GM12878 (cell line): ENCODE data around the gene NUP93. TPM values are rescaled to one million over a fixed set of nuclear protein-coding genes. Genes with fewer than 3 reads are reported as not detected.

Source experiments
- ATAC-seq: fragments of 200-7000 bp; cut with Tn5 transposase; 3 replicates; pipeline ENCODE4 v1.9.1; 2020; ENCODE audit warnings: mild to moderate bottlenecking, moderate library complexity
- BruUV-seq: library from RNA; stranded (reverse); fragments of 400-500 nt; replicated peaks from 2 replicates; lab custom pipeline; 2021; lab: Mats Ljungman, UMichigan
- CTCF ChIA-PET: fragments of 300-600 bp; sonication (Branson Sonifier 250); formaldehyde crosslinking; extraction: SDS; loops from one replicate; lab custom pipeline; 2021; ENCODE audit warnings: inconsistent platforms; lab: Yijun Ruan, JAX
- POLR2A ChIA-PET: fragments of 350-600 bp; formaldehyde crosslinking; extraction: SDS; loops from one replicate; lab custom pipeline; 2021; ENCODE audit warnings: inconsistent platforms; lab: Charles Lee
- RAD21 ChIA-PET: fragments of 300-600 bp; sonication (Branson Sonifier 250); formaldehyde crosslinking; loops from one replicate; lab custom pipeline; 2023; ENCODE audit warnings: antibody characterized with exemption; ENCODE audit not compliant: unreplicated experiment; lab: Charles Lee
- SMC1A ChIA-PET: fragments of 300-600 bp; sonication (Branson Sonifier 250); formaldehyde crosslinking; loops from one replicate; lab custom pipeline; 2023; ENCODE audit not compliant: unreplicated experiment, uncharacterized antibody; lab: Charles Lee
- DNase-seq: peaks from one replicate; pipeline ENCODE4 v3.0.0-alpha.2; 2011; ENCODE audit warnings: low read depth, low spot score
- FAIRE-seq: peaks from 3 replicates; lab custom pipeline; 2011; peaks lifted over from hg19 to GRCh38; lab: Jason Lieb, UNC
- H2AFZ ChIP-seq: 2 replicates; pipeline ENCODE4 v1.6.0; 2011; ENCODE audit warnings: low read depth, low read length, control low read depth; ENCODE audit not compliant: control insufficient read depth
- H3K27ac ChIP-seq: 2 replicates; pipeline ENCODE4 v1.5.1; 2011; ENCODE audit warnings: control low read depth; ENCODE audit not compliant: control insufficient read depth, insufficient read depth
- H3K27me3 ChIP-seq, 2 experiments: replicated peaks in 1 of 2; 2 replicates each; pipeline versions ENCODE4 v1.6.0 to v1.6.1; 2011; ENCODE audit warnings: low read length in 1 of 2; ENCODE audit not compliant: control insufficient read depth in 2 of 2, insufficient read depth in 2 of 2
- H3K36me3 ChIP-seq, 2 experiments: 2 replicates each; pipeline ENCODE4 v1.5.1; 2011; ENCODE audit warnings: low read length in 1 of 2; ENCODE audit not compliant: control insufficient read depth in 2 of 2, insufficient read depth in 2 of 2
- H3K4me1 ChIP-seq: 2 replicates; pipeline ENCODE4 v1.6.1; 2011; ENCODE audit warnings: mild to moderate bottlenecking, low read length, moderate library complexity, mixed read lengths; ENCODE audit not compliant: control insufficient read depth, insufficient read depth
- H3K4me2 ChIP-seq: 2 replicates; pipeline ENCODE4 v1.6.0; 2011; ENCODE audit warnings: control low read depth; ENCODE audit not compliant: control insufficient read depth, insufficient read depth
- H3K4me3 ChIP-seq: fragments of 200-600 bp; sonication (generic); 2 replicates; pipeline ENCODE4 v1.5.1; 2016
- H3K79me2 ChIP-seq: 2 replicates; pipeline ENCODE4 v1.6.0; 2011; ENCODE audit warnings: low read length; ENCODE audit not compliant: control insufficient read depth, insufficient read depth
- H3K9ac ChIP-seq: 2 replicates; pipeline ENCODE4 v1.8.0; 2011; ENCODE audit warnings: low read length, control low read depth, mixed read lengths; ENCODE audit not compliant: control insufficient read depth, insufficient read depth
- H3K9me3 ChIP-seq: replicated peaks from 3 replicates; pipeline ENCODE4 v1.5.1; 2011; ENCODE audit warnings: mild to moderate bottlenecking, low read length; ENCODE audit not compliant: control insufficient read depth, insufficient read depth
- H4K20me1 ChIP-seq: 2 replicates; pipeline ENCODE4 v1.6.0; 2011; ENCODE audit not compliant: control insufficient read depth, insufficient read depth
- EGR1 ChIP-seq, 2 experiments: IDR thresholded peaks; 1 replicate in 1 of 2; 2 replicates in 1 of 2; pipeline ENCODE4 v1.6.1; 2011 to 2012; ENCODE audit warnings: low read depth in 2 of 2, low read length in 2 of 2, borderline replicate concordance in 1 of 2, mild to moderate bottlenecking in 1 of 2, moderate library complexity in 1 of 2
- ETV6 ChIP-seq, 2 experiments: fragments of 450-650 bp in 1 of 2; IDR thresholded peaks in 1 of 2; conservative IDR thresholded peaks in 1 of 2; 2 replicates each; pipeline ENCODE4 v1.6.1; 2014; ENCODE audit warnings: antibody characterized with exemption in 1 of 2, borderline replicate concordance in 1 of 2, low read depth in 1 of 2, mild to moderate bottlenecking in 1 of 2, moderate library complexity in 1 of 2
- FOXM1 ChIP-seq: IDR thresholded peaks from 2 replicates; pipeline ENCODE4 v1.6.1; 2012; ENCODE audit warnings: low read depth, mild to moderate bottlenecking, inconsistent platforms, low read length, moderate library complexity
- HDAC6 ChIP-seq: fragments of 200-600 bp; sonication (generic); IDR thresholded peaks from one replicate; pipeline ENCODE4 v1.8.0; 2017; ENCODE audit warnings: antibody characterized with exemption; ENCODE audit not compliant: unreplicated experiment
- MXI1 ChIP-seq: fragments of 150-350 bp; IDR thresholded peaks from 2 replicates; pipeline ENCODE4 v1.6.1; 2011; ENCODE audit warnings: low read depth, mild to moderate bottlenecking, inconsistent platforms, low read length, improper control_type of control experiment
- PAX5 ChIP-seq: IDR thresholded peaks from 2 replicates; pipeline ENCODE4 v1.6.1; 2011; ENCODE audit warnings: low read depth, low read length, borderline replicate concordance
- SP1 ChIP-seq: IDR thresholded peaks from one replicate; pipeline ENCODE4 v1.6.1; 2011; ENCODE audit warnings: low read depth, low read length
- YBX1 ChIP-seq: fragments of 450-650 bp; IDR thresholded peaks from 2 replicates; pipeline ENCODE4 v1.6.1; 2016; ENCODE audit warnings: antibody characterized with exemption
- WGBS: methylation state at CpG from one replicate; pipeline ENCODE4 v1.1.6; 2016; ENCODE audit warnings: low lambda C conversion rate; ENCODE audit not compliant: insufficient replicate concordance, insufficient coverage; ENCODE audit errors: missing lambda C conversion rate; 5-methylcytosine and 5-hydroxymethylcytosine counted together
- in situ Hi-C: fragments of 300-500 bp; cut with MboI; formaldehyde crosslinking; loops from 9 replicates; pipeline ENCODE4 v1.14.3; 2018; ENCODE audit warnings: mixed read lengths
- intact Hi-C: fragments of 100-400 bp; cut with micrococcal nuclease; formaldehyde crosslinking; loops from one replicate; pipeline ENCODE4 v1.14.2; 2022; ENCODE audit not compliant: unreplicated experiment
- polyA plus RNA-seq, 11 experiments: library from polyadenylated mRNA; depleted of rRNA in 4 of 11; unstranded in 6 of 11; stranded (reverse) in 5 of 11; fragments of >200 nt; fragmentation: Nextera tagmentation in 4 of 11; fragmentation: Illumina TruSeq in 1 of 11; extraction: Ambion mirVana in 4 of 11; extraction: Trizol in 1 of 11; gene quantifications; 1 replicate in 1 of 11; 2 replicates in 10 of 11; pipeline versions ENCODE4 v1.2.1 to v1.2.3, GENCODE V29; 2011 to 2016; ENCODE audit warnings: inconsistent platforms in 2 of 11, missing spikeins in 2 of 11, low read depth in 1 of 11
- total RNA-seq, 4 experiments: library from RNA; depleted of rRNA in 3 of 4; stranded (reverse); fragments of >200 nt in 3 of 4; fragmentation: Illumina TruSeq in 1 of 4; extraction: Trizol in 1 of 4; gene quantifications; 2 replicates each; pipeline versions ENCODE4 v1.2.1 to v1.2.3, GENCODE V29; 2013 to 2021
- TF ChIP-seq, protein P1 (sequence below): IDR thresholded peaks from 2 replicates; pipeline ENCODE4 v1.6.1; 2012; ENCODE audit warnings: improper control_type of control experiment, low read depth, low read length; ENCODE audit not compliant: insufficient replicate concordance
- TF ChIP-seq, protein P2 (sequence below): IDR thresholded peaks from 2 replicates; pipeline ENCODE4 v1.6.1; 2011; ENCODE audit warnings: borderline replicate concordance, low read depth, mild to moderate bottlenecking, moderate library complexity, mixed read lengths, low read length; ENCODE audit not compliant: insufficient read depth; ENCODE audit errors: extremely low read length
- TF ChIP-seq, protein P3 (sequence below): fragments of 450-650 bp; IDR thresholded peaks from 2 replicates; pipeline ENCODE4 v1.6.1; 2017; ENCODE audit warnings: mild to moderate bottlenecking, moderate library complexity

Gene NUP93
- total and polyA plus RNA-seq, 10 of the 15 experiments (the other 5 are each of a cell fraction or from before 2014, with no cell fraction given): 82.2 to 175 (median 101) TPM

DNA sequence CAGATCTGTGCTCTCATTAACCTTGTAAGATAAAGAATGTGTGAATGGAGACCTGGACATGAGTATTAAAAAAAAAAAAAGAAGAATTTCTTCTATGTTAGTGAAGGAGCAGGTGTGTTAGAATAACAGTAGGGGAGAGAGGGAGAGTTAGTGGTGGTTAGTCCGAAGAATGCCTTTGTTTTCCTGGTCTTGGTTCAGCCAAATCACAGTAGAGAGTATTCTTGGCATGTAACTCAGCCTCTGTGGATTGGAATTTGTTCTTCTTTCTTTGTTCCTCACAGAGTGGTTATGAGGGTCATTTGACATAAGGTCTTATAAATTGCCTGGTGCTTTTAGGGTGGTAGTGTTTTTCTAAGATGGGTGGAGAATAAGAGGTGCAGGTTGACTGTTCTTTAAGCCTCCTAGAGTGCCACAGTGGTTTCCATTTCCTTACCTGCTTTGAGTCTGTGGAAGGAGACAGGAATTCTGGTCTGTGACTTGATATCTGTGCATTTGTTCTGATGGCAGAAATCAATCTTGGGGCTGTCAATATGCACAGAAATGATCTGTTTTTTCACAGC lies 17.6 kb downstream of the NUP93 start (continued):
- TF ChIP-seq, protein P1, sequence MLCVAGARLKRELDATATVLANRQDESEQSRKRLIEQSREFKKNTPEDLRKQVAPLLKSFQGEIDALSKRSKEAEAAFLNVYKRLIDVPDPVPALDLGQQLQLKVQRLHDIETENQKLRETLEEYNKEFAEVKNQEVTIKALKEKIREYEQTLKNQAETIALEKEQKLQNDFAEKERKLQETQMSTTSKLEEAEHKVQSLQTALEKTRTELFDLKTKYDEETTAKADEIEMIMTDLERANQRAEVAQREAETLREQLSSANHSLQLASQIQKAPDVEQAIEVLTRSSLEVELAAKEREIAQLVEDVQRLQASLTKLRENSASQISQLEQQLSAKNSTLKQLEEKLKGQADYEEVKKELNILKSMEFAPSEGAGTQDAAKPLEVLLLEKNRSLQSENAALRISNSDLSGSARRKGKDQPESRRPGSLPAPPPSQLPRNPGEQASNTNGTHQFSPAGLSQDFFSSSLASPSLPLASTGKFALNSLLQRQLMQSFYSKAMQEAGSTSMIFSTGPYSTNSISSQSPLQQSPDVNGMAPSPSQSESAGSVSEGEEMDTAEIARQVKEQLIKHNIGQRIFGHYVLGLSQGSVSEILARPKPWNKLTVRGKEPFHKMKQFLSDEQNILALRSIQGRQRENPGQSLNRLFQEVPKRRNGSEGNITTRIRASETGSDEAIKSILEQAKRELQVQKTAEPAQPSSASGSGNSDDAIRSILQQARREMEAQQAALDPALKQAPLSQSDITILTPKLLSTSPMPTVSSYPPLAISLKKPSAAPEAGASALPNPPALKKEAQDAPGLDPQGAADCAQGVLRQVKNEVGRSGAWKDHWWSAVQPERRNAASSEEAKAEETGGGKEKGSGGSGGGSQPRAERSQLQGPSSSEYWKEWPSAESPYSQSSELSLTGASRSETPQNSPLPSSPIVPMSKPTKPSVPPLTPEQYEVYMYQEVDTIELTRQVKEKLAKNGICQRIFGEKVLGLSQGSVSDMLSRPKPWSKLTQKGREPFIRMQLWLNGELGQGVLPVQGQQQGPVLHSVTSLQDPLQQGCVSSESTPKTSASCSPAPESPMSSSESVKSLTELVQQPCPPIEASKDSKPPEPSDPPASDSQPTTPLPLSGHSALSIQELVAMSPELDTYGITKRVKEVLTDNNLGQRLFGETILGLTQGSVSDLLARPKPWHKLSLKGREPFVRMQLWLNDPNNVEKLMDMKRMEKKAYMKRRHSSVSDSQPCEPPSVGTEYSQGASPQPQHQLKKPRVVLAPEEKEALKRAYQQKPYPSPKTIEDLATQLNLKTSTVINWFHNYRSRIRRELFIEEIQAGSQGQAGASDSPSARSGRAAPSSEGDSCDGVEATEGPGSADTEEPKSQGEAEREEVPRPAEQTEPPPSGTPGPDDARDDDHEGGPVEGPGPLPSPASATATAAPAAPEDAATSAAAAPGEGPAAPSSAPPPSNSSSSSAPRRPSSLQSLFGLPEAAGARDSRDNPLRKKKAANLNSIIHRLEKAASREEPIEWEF: no peak
- TF ChIP-seq, protein P2, sequence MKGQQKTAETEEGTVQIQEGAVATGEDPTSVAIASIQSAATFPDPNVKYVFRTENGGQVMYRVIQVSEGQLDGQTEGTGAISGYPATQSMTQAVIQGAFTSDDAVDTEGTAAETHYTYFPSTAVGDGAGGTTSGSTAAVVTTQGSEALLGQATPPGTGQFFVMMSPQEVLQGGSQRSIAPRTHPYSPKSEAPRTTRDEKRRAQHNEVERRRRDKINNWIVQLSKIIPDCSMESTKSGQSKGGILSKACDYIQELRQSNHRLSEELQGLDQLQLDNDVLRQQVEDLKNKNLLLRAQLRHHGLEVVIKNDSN: no peak
- TF ChIP-seq YBX1: no peak
- no peak for TF ChIP-seq HDAC6

DNA sequence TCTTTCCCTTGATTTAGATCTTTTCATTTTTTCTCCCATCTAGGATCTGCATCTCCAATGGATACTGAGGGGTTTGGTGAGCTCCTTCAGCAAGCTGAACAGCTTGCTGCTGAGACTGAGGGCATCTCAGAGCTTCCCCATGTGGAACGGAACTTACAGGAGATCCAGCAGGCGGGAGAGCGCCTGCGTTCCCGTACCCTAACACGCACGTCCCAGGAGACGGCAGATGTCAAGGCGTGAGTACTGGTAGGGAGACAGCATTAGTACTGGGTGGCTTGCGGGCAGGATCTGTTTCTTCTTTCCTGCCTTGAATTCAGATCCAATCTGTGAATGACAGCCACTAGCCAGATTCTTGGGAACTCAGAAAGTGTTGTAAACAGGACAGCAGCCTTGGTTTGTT lies 18.3 kb downstream of the NUP93 start:
- Histone ChIP-seq H2AFZ (no peak overlapping the region), H3K27me3 (no peaks in the 10 kb centered on the region), H3K79me2 (peaks cover 14% of the 10 kb centered on the region), H3K4me2 (no peak overlapping the region), H3K9ac (no peak overlapping the region), H3K4me3 (no peak overlapping the region), H3K9me3 (no peaks in the 10 kb centered on the region), H3K4me1 (no peaks in the 10 kb centered on the region), H4K20me1 (no peaks in the 10 kb centered on the region; the same call in 1 of the 2 replicates), H3K27ac (no peak overlapping the region), H3K36me3 (peaks cover 7 to 13% of the 10 kb centered on the region in 2 experiments; a peak in 2 of 4 replicates)
- no peak for ATAC-seq
- intact Hi-C loops: no loop called here
- no TSS peak for BruUV-seq
- ChIA-PET POLR2A (interaction anchor here (1.1 kb wide), 1 partner anchor 15 kb away, joined by 3 read pairs; no protein-coding TSS in a partner anchor), CTCF (interaction anchor here (1.6 to 1.9 kb wide), 3 partner anchors 9 to 46 kb away, joined by 4 to 6 read pairs (median 6); no protein-coding TSS in a partner anchor), SMC1A (interaction anchor here (1.0 to 1.6 kb wide), 3 partner anchors 11 to 47 kb away, joined by 3 to 4 read pairs (median 4); no protein-coding TSS in a partner anchor), RAD21 (no interaction called here)
- FAIRE-seq: no peak
- no peak for DNase-seq
- in situ Hi-C loops: no loop called here
- WGBS: 97% methylated on average over 10 of the region's 10 CpGs
- TF ChIP-seq EGR1 (IDR thresholded peaks at IDR 0.05; ENCODE audit: borderline replicate concordance in 1 of 2, low read depth in 2 of 2, low read length in 2 of 2) (no peak), FOXM1 (no peak), PAX5 (no peak), ETV6 (conservative IDR thresholded peaks at IDR 0.05 in 1 of 2, IDR thresholded peaks at IDR 0.05 in 1 of 2; ENCODE audit: borderline replicate concordance in 1 of 2, low read depth in 1 of 2) (no peak), SP1 (no peak), MXI1 (no peak)
- TF ChIP-seq, protein P3, sequence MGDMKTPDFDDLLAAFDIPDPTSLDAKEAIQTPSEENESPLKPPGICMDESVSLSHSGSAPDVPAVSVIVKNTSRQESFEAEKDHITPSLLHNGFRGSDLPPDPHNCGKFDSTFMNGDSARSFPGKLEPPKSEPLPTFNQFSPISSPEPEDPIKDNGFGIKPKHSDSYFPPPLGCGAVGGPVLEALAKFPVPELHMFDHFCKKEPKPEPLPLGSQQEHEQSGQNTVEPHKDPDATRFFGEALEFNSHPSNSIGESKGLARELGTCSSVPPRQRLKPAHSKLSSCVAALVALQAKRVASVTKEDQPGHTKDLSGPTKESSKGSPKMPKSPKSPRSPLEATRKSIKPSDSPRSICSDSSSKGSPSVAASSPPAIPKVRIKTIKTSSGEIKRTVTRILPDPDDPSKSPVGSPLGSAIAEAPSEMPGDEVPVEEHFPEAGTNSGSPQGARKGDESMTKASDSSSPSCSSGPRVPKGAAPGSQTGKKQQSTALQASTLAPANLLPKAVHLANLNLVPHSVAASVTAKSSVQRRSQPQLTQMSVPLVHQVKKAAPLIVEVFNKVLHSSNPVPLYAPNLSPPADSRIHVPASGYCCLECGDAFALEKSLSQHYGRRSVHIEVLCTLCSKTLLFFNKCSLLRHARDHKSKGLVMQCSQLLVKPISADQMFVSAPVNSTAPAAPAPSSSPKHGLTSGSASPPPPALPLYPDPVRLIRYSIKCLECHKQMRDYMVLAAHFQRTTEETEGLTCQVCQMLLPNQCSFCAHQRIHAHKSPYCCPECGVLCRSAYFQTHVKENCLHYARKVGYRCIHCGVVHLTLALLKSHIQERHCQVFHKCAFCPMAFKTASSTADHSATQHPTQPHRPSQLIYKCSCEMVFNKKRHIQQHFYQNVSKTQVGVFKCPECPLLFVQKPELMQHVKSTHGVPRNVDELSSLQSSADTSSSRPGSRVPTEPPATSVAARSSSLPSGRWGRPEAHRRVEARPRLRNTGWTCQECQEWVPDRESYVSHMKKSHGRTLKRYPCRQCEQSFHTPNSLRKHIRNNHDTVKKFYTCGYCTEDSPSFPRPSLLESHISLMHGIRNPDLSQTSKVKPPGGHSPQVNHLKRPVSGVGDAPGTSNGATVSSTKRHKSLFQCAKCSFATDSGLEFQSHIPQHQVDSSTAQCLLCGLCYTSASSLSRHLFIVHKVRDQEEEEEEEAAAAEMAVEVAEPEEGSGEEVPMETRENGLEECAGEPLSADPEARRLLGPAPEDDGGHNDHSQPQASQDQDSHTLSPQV: no peak
